NCI-H345 treated with DMSO at 0.1 percent for 48 hours (cell line): ENCODE results near the gene YWHAQ.
A peak's percentile ranks its signal among the peaks of the same experiment; 100 is the strongest.

Source experiments
- DNase-seq: peaks from one replicate; lab custom pipeline; 2025; ENCODE audit not compliant: unreplicated experiment; lab: John Stamatoyannopoulos, UW

YWHAQ gene

DNA sequence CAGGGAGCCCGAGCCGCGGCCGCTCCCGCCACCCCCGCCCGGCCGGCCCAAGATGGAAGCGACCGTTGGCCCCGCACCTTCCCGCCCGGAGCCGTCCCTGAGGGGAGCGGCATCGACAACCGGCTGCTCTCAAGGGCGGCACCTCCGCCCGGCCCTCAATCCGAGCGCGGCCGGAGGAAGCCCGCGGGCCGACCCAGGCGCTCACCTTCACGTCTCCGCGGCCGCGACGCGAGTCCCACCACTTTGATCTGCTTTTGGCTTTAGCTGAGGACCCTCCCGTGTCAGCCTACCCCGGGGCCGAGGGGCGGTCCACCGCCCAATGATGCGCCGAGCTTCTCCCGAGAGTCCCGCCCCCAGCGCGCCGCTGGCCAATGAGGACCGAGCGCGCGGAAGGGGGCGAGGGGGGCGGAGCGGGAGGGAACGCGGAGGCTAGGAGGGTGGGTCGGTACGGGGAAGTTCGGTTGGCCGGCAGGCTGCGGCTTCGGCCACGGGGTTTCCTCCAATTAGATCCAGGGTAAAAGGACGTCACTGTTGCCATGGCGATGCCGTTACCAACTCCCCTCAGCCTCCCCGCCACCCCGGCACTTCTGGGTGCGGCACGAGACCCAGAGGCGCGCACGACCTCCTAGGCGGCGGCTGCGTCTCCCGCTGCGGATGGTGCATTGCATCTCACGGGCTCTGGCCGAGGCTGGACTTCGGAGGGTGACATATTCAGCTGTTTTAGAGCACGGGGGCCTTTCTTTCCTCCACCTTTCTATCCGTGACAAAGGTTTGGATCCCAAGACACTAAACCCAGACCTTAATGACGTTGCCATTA is at the start of gene YWHAQ:
TSS of gene YWHAQ (minus strand) at position 262 of the 817 bp plus-strand sequence. CDS start 545 bp downstream, outside the sequence.
- DNase-seq, result peak; percentile 99

GRCh38 chr2:9680082-9680481 is 49.3 kb upstream of the YWHAQ start:
- no peak for DNase-seq

DNA sequence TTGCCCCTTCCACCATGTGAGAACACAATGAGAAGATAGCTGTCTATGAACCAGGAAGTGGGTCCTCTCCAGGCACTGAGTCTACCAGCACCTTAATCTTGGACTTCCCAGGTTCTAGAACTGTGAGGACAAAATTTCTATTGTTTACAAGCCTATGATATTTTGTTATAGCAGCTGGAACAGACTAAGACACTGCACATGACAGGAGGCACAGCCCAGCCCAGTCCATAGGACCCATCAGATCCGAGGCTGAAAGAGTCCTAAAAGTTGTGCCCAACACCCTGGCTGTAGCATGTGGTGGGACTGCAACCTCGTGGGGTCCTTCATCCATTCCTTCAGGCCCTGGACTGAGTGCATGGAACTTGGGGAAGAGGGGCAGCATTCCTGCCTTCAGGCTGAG is 48.4 kb upstream of the YWHAQ start:
- no peak for DNase-seq

GRCh38 chr2:9678544-9678943 is 47.7 kb upstream of the YWHAQ start:
- no peak for DNase-seq

- no peak for DNase-seq
These were observed 44.9 kb upstream of the YWHAQ start for GRCh38 chr2:9675415-9676351.

- no peak for DNase-seq
These were observed 44.2 kb upstream of the YWHAQ start for GRCh38 chr2:9674891-9675414.

- DNase-seq, result no peak
These were observed 43.2 kb upstream of the YWHAQ start for GRCh38 chr2:9673914-9674481.

GRCh38 chr2:9668687-9669345 is 38.0 kb upstream of the YWHAQ start:
- peak; percentile 86 for DNase-seq

GRCh38 chr2:9667826-9668225 is 37.0 kb upstream of the YWHAQ start:
- no peak for DNase-seq

- DNase-seq, result no peak
These were observed 35.5 kb upstream of the YWHAQ start for GRCh38 chr2:9666306-9666705.

- DNase-seq, result no peak
These were observed 35.1 kb upstream of the YWHAQ start for GRCh38 chr2:9665898-9666297.

DNA sequence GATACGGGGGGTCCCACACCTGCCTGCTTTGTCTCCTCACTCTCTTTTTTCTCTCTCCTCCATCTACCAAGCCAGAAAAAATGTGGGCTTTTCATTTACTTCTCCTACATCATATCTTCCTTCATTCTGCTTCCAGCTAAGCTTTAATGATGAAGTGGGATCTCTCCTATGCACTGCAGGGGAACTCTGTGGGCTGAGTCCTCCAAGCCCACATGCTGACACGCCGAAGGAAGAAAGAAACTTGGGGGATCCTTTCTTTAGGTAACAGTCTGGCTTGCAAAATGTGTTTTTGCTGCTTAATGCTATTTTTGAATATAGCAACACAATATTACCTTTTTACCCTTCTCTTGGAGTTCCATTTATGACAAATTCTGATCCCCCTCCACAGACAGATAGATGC is 33.6 kb upstream of the YWHAQ start:
- no peak for DNase-seq

DNA sequence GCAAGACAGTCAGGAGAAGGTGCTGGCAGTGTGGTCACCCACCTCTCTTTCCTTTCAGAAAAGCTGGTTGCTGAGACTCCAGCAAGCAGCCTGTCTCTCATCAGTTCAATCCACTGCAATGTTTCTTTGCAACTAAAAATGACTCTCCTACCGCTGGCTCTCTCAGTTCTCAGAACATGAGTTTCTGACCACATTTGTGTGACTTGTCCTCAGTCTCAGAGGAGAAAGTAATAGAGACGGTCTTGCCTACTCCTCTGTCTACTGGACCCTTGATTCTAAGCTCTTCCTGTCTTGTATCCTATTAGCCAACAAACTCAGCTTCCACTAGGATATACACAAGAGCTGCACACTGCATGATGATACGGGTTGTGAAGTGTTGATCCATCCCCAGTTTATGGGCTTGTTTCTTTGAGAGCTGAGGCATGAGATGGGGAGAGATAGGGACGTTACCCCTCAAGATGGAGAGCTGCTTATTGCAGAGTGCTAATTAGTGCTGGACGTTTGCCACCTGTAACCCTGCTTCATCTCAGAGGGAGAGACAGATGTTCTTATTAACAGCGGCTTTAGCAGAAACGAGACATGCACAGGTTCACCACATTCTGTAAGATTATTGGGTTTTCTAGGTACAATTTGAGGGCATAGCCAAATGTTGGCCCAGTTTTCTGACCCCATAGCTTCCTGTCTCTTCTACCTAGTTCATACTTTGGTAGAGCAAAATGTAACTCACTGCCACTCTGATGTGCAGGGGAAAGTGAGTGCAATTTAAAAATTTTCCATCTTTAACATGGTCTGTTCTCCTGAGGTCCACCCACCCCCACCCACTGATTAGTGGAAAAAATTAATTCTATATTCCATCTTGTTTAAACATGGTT is 32.4 kb upstream of the YWHAQ start:
- no peak for DNase-seq

- no peak for DNase-seq
These were observed 30.5 kb upstream of the YWHAQ start for GRCh38 chr2:9661261-9661660.

DNA sequence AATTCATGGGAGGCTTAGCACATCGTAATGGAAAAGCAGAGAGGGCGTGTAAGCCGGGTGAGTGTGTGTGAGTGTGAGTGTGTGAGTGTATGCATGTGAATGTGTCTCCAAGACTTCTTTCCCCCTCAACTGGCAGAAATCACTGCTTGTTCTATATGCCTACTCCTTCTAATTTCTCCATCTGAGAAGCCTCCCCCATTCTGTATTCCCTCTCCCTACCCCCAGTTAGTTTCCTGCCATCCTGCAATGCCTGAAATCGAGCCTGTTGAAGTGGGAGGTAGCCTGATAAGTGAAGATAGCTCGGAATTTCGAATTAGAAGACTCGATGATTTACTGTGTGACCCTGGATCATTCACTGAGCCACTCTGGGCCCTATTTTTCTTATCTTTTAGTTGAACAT is 30.0 kb upstream of the YWHAQ start:
- DNase-seq, result no peak

GRCh38 chr2:9660154-9660553 is 29.4 kb upstream of the YWHAQ start:
- DNase-seq, result no peak

GRCh38 chr2:9658972-9659371 is 28.2 kb upstream of the YWHAQ start:
- no peak for DNase-seq

GRCh38 chr2:9657731-9658130 is 26.9 kb upstream of the YWHAQ start:
- no peak for DNase-seq

DNA sequence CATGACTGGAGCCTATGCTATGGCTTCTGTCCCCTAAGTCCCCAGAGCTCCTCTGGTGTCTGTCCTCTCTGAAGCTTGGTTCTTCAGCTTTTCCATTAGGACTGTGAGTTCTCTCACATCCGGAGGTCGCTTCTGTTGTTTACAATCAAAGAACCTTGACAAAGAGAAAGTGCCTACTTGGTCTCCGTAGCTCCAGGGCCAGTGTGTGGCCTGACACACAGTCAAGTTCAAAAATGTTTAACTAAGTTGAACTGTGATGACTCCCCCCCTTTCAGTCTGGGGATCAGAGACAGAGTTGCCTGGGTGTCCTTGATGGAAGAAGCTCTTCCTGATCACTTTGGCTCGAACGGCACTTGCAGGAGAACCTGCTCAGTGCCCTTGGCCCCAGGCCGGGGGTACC is 26.3 kb upstream of the YWHAQ start:
- no peak for DNase-seq

DNA sequence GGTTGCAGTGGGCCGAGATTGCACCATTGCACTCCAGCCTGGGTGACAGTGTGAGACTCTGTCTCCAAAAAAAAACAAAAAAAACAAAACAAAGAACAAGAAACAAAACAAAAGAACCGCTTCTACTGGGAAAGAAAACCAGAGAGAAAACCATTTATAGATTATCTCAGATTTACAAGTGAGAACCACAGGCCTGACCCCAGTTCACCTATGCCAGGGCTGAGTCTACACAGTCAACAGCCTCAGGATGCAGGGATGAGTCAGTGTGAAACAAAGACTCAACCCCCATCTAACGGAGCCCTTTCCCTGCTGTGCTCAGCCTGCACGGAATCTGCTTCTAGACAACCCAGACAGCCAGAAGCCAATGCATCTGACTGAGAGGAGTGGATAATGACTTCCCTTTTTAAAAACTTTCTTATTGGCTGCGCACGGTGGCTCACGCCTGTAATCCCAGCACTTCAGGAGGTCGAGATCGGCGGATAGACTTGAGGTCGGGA is 25.5 kb upstream of the YWHAQ start:
- no peak for DNase-seq
